NB4 (cell line): ENCODE data around the gene CBX2.

Experiments used
- DNase-seq: peaks from one replicate; pipeline ENCODE4 v3.0.0; 2010; ENCODE audit warnings: low read depth
- H3K4me3 ChIP-seq: one replicate; pipeline ENCODE4 v1.5.1; 2011; ENCODE audit warnings: mild to moderate bottlenecking, low read depth, low read length, moderate library complexity
- MYC ChIP-seq: IDR thresholded peaks from 2 replicates; pipeline ENCODE4 v1.6.1; 2011; ENCODE audit warnings: low read depth, low read length
- POLR2A ChIP-seq: IDR thresholded peaks from 2 replicates; pipeline ENCODE4 v1.6.1; 2011; ENCODE audit warnings: mild to moderate bottlenecking; ENCODE audit not compliant: insufficient read length; ENCODE audit errors: extremely low read depth
- TF ChIP-seq, protein P1 (sequence below): IDR thresholded peaks from 2 replicates; pipeline ENCODE4 v1.6.1; 2011; ENCODE audit warnings: low read depth, low read length
- TF ChIP-seq, protein P2 (sequence below): IDR thresholded peaks from one replicate; pipeline ENCODE4 v1.5.1; 2012; ENCODE audit warnings: low read depth, low read length

Gene CBX2

DNA sequence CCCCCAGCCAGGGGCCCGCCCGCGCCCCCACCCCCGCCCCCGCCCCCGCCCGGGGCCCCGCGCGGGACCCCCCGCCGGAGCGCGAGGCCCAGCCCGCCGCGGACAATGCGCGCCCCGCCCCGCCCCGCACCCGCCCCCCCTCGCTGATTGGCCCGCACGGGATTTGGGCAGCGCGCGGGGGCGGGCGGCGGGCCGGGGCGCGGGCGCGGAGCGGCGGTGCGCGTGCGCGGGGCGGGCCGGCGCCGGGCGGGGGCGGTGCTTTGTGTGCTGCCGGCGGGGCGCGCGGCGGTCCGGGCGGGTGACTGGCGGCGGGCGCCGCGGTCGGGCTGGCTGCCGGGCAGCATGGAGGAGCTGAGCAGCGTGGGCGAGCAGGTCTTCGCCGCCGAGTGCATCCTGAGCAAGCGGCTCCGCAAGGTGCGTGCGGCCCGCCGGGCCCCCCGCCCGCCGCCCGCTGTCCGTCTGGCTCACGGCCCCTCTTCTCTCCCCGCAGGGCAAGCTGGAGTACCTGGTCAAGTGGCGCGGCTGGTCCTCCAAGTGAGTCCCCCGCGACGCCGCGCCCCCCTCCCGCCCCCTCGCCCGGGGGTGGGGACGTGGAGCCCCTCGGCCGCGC is at the start of gene CBX2:
TSS of gene CBX2 (plus strand) at position 255 of the 610 bp plus-strand sequence. CDS start at position 343, 88 bp downstream.
- H3K4me3 ChIP-seq: peak within 1 kb of the TSS; percentile 68
- DNase-seq: peak; percentile 80
- TF ChIP-seq MYC (peak; percentile 35; the same call in 1 of the 2 replicates), POLR2A (peak; percentile 65)
- TF ChIP-seq, protein P1, sequence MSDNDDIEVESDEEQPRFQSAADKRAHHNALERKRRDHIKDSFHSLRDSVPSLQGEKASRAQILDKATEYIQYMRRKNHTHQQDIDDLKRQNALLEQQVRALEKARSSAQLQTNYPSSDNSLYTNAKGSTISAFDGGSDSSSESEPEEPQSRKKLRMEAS: 0 out of 2 replicates have a peak, but pooled peaks have one; percentile 5
- TF ChIP-seq, protein P2, sequence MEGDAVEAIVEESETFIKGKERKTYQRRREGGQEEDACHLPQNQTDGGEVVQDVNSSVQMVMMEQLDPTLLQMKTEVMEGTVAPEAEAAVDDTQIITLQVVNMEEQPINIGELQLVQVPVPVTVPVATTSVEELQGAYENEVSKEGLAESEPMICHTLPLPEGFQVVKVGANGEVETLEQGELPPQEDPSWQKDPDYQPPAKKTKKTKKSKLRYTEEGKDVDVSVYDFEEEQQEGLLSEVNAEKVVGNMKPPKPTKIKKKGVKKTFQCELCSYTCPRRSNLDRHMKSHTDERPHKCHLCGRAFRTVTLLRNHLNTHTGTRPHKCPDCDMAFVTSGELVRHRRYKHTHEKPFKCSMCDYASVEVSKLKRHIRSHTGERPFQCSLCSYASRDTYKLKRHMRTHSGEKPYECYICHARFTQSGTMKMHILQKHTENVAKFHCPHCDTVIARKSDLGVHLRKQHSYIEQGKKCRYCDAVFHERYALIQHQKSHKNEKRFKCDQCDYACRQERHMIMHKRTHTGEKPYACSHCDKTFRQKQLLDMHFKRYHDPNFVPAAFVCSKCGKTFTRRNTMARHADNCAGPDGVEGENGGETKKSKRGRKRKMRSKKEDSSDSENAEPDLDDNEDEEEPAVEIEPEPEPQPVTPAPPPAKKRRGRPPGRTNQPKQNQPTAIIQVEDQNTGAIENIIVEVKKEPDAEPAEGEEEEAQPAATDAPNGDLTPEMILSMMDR: no peak

GRCh38 chr17:79728169-79728907 is 49.6 kb upstream of the CBX2 start:
- TF ChIP-seq, protein P1: peak; percentile 95
- no peak for TF ChIP-seq POLR2A
- peak; percentile 76 for DNase-seq
- H3K4me3 ChIP-seq: no peak overlapping the region

GRCh38 chr17:79728908-79729471 is 49.0 kb upstream of the CBX2 start:
- TF ChIP-seq, protein P1: no peak
- TF ChIP-seq MYC: no peak
- TF ChIP-seq, protein P2: no peak
- TF ChIP-seq POLR2A: no peak
- DNase-seq: no peak
- H3K4me3 ChIP-seq: no peak overlapping the region

DNA sequence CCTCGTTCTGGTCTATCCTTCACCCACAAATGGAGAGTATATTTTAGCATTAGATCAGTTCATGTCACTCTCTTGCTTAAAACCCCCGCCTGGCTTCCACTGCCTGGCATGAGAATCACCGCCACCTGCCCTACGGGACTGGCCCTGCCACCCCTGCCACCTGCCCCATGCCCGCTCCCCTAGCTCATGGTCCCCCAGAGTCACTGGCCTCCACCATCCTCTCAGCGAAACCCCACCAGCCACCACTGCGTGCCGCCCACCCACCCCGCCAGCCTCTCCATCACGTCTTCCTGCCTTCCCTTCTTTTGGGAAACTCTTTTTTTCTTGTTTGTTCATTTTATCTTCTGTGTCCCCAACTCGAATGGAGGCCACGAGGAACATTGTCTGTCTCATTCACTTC is 48.2 kb upstream of the CBX2 start:
- DNase-seq: no peak
- TF ChIP-seq, protein P1: no peak
- TF ChIP-seq MYC (no peak), POLR2A (no peak)
- TF ChIP-seq, protein P2: no peak
- no peak overlapping the region for H3K4me3 ChIP-seq

- no peak overlapping the region for H3K4me3 ChIP-seq
- no peak for DNase-seq
- TF ChIP-seq, protein P1: no peak
- TF ChIP-seq, protein P2: no peak
- no peak for TF ChIP-seq MYC
Measured at GRCh38 chr17:79730437-79730768, 47.5 kb upstream of the CBX2 start.
